HG03378 (cell line): ENCODE data around the gene ARL14EP.

Experiments
- ATAC-seq: cut with Tn5 transposase; IDR thresholded peaks from one replicate; pipeline ENCODE4 v1.9.1; 2021; ENCODE audit warnings: mild to moderate bottlenecking, moderate library complexity; ENCODE audit not compliant: unreplicated experiment

ARL14EP gene

DNA sequence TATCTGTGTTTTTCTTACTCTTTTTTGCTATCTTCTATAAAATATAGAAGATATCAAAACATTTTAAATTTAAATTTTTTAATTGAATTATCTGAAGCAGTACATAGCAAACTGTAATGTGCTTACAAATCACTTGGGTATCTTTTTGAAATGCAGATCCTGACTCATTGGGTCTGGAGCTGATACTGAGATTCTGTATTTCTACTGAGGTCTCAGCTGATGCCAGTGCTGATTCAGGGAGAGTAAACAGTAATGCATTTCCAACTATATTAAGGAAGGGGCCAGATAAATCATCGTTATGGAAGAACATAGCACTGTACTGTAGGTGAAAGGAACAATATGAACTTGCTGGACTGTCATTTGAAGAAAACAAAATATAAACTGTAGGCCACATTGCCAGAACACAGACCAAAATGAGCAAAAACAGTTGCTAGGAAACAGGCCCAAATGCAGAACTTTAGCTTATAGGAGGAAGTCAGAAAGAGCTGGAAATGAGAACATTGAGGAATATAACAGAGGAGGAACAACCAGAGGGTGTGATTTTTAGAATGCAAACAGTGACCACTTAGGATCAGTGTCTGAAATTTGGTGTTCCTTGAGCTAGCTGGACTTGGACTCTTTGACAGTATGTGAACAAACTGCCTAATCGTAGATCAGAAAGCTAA, 3.3 kb downstream of the ARL14EP start:
- no peak for ATAC-seq

- ATAC-seq, result no peak
These were observed 4.0 kb downstream of the ARL14EP start for GRCh38 chr11:30326906-30327305.

GRCh38 chr11:30328681-30329080, 5.8 kb downstream of the ARL14EP start:
- ATAC-seq, result no peak

DNA sequence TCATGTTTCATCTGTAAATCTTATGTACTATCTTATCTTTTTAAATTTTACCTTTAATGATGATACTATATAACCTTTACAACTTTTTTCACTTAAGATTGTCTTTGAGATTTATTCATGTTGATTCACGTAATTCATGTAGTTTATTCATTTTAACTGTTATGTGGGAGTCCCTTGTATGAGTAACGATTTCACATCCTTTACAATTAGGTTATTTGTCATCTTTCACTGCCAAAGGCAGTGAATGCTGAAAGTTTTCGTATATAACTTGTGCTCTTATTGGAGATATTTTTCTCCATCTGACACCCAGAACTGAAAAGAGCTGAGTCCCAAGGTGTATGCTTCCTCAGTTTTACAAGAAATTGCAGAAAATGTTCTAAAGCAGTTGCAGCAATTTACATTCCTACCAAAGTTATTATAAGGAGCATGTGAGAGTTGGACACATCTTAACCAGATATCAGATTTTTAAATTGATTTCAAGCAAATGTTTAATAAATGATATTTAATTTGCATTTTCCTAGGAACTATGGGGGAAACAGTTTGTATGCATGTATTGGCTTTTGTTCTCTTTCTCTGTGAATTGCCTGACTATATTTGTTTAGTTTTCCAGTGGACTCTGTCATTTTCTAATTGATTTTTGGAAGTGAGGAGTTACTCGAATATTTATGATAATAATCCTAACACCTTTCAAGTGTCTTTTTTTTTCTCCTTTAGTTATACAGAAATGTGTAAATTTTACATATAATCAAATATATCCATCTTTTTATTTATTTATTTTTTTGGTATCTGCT, 6.4 kb downstream of the ARL14EP start:
- no peak for ATAC-seq

- ATAC-seq, result peak; percentile 77
These were observed 10.5 kb downstream of the ARL14EP start for GRCh38 chr11:30333405-30333804.

DNA sequence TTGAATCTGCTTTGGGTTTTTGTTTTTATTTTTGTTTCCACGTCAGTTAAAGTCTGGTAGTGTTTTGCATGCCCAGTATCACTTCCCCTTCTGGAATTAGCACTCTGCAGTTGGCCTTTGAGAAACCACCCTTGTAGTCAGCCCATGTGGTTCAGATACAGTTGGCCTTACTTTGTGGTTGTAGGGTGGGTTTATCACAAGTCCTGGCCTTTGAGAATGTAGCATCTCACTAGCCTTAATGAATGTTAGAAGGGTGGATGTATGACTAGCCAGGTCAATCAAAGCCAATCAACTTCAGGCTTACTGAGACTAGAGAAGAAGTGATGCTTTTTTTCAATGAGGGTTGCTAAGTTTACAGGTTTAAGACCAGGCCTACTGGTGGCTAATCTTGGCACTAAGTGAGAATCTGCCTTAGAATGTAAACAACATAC, 19.8 kb downstream of the ARL14EP start:
- ATAC-seq, result peak; percentile 97

DNA sequence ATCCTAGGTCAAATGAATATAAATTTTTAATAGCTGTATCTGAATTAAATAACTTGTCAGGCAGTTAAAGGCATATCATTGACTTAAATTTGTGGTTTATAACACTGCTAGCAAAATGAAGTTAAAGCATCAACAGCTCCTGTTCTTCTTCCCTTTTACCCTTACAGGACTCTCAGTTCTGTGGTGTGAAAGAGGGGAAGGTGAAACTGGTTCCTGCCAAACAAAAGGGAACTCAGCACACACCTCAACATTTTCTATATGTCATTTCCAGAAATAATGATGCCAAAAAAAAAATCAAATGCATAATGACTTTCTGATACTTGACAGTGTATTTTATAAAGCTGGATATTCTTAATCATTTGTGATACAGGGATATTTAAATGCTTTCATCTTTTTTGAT, 21.2 kb downstream of the ARL14EP start:
- ATAC-seq, result peak; percentile 22

- no peak for ATAC-seq
These were observed 22.7 kb downstream of the ARL14EP start for GRCh38 chr11:30345644-30346043.

GRCh38 chr11:30346068-30346688, 23.3 kb downstream of the ARL14EP start:
- ATAC-seq, result no peak

DNA sequence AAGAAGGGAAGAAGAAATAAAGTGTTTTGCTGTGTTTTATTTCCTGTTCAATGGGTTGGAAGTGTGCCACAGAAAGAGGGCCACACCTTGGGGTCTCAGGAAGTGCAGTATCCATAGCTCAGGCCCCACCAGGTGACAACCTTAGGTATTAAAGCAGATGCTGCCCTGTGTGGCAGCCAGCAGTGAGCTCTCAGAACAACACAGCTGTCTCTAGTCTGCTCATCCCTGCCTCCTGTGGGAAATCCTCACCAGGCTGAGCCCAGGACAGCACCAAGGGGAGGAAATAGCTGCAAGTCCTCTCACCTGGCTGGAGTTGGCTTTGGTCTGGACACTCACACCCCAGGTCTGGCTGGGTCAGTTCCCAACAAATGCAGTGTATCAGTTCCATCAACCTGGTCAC, 25.1 kb downstream of the ARL14EP start:
- ATAC-seq, result no peak

GRCh38 chr11:30349885-30350284, 27.0 kb downstream of the ARL14EP start:
- ATAC-seq, result no peak

DNA sequence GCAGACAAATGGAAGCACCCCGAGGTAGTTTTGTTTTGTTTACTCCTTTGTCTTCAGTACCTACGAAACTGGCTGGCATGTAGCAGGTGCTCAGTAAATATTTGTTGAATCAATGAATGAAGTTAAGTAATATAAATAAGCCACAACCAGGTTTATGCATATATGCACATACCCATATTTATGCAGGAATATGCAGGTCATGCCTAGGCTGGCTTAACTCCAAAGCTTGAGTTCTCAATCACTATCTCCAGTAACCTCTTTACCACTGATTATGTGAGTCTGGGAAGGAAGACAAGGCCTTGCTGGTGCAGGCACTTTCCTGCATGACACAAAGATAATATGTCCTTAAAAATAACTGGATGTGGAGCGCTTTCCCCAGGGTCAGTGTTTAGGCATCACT, 27.5 kb downstream of the ARL14EP start:
- ATAC-seq, result no peak

DNA sequence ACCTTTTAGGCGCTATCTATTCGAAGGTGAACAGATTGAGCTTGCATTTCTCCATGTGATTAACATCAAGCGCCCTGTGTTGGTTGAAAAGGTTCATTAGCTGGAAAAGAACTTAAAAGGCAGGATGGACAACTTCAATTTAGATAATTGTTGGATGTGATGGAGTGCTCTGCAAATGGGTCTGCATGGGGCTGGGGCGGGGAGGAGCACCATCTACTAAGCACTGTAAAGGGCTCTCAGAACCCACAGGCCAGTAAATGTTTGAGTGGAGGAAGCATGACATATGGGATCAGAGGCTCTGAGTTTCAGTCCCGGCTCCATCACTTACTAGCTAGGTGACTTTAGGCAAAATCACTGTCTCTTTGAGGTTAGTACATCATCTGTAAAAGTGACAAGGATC, 28.2 kb downstream of the ARL14EP start:
- no peak for ATAC-seq

DNA sequence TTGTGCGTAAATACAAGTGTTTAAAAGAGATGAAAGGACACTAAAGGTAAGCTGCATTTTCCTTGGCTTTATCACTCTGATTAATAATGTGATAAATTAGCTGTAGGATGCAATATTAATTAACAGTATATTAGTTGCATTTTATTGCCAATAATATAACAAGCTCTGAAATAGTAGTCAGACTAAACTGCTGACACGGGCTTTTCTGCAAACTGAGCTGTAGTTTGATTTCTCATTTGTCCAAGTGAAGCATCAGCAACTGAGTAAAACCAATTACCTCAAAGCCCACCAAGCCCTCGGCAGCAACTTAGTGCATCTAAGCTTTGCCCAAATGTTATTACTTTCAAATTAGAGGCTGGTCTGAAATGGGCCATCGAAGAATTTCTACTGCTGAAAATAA, 33.5 kb downstream of the ARL14EP start:
- ATAC-seq, result no peak

DNA sequence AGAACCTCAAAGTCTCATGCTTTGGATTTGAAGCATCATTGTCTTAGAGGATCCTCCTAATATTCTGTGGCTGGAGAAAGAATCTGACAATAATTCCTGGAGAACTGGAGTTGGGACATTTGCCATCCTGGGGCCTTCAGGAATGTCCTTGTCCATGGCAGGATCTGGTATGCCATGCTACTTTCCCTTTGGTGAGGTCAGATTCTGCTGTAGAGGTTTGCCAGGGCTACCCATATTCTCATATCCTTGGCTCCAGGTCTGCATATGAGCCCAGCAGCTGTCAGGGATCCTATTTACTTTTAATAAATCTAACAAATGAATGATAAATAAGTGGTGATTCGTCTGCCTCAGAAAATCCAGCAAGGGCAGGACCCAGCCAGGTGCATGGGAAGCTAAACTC, 35.0 kb downstream of the ARL14EP start:
- ATAC-seq, result no peak

- ATAC-seq, result no peak
These were observed 35.6 kb downstream of the ARL14EP start for GRCh38 chr11:30358536-30358935.

DNA sequence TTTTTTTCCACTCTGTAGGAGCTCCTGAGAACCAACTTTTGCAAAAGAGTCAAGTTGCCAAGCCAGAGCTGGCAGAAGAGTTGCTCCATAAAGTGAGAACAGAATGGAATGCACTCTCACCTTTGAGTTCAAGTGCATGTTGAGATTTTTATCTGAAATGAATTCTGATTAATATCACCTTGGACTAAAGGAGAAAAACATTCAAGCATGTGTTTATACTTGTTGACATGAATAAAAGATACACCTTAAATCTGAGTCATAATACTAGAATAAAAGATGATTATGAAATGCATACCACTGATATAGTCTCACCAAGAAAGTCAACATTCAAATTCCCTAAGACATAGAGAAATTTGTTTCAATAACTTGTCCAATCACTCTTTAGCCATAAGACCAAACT, 37.8 kb downstream of the ARL14EP start:
- ATAC-seq, result no peak

- ATAC-seq, result no peak
These were observed 41.4 kb downstream of the ARL14EP start for GRCh38 chr11:30364139-30364836.

- ATAC-seq, result no peak
These were observed 42.1 kb downstream of the ARL14EP start for GRCh38 chr11:30364837-30365482.

DNA sequence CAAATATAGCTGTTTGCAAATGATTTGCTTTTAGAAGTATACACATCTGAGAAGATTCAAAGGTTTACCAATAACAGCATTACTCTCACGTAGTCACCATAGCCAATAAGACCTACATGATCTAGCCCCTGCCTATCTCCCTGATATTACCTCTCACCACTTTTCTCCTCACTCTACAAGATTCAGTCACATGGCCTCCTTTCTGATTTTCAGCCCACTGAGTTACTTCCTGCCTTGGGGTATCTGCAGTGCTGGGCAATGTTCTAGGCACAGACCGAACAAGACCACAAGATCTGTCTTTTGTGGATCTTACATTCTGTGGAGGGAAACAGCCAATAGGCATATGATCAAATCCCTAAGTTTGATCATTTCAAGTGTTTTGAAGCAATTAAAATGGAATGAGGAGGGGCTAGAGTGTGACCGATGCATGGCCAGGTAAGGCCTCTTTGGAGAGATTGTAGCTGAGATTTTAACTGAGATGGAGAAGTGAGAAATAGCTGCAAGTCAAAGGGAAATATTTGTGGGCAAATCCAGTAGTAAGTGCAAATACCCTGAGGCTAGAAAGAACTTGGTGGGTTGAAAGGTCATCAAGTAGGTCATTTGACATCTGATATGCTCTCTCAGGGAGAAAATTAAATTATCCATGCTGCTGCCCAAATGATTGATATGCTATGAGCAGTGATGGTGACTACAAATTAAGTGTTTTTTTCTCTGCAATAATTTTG, 43.1 kb downstream of the ARL14EP start:
- peak; percentile 39 for ATAC-seq
